HG03280 (cell line): ENCODE measurements around the gene A4GALT.
"Not testable (repeated sequence)": the region's sequence is repeated elsewhere in the genome, so short reads cannot be mapped to it uniquely, and the experiment has no call there.

Experiments
- ATAC-seq: cut with Tn5 transposase; IDR thresholded peaks from one replicate; pipeline ENCODE4 v1.9.1; 2021; ENCODE audit warnings: mild to moderate bottlenecking, moderate library complexity; ENCODE audit not compliant: unreplicated experiment

Gene A4GALT

DNA sequence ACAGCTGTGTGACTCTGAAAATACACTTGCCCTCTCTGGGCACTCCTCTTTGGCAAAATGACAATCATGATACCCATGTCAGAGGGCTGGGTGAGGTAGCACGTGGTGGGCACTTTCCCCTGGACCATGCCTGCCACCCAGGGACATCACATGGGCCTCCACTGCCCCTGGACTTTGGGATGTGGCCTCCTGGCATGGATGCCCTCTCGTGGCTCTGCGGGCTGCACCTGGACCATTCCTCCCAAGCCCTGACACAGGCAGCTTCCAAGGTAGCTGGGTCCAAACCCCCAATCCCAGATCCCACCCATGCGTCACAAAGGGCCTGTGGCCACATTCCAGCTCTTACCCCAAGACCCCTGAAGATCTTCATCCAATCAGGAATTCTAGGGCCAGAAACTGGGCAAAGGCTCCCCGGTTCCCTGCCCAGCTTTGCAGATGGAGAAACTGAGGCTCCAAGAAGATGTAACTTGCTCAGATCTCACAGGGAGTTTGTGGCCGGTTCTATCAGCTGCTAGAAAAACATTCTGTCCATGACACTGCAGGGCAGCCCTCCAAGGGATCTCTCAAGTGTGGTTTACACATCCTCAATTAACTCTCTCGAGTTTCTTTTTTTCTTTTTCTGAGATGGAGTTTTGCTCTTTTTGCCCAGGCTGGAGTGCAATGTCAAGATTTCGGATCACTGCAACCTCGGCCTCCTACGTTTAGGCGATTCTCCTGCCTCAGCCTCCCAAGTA is 36.0 kb downstream of the A4GALT start:
- ATAC-seq = no peak

DNA sequence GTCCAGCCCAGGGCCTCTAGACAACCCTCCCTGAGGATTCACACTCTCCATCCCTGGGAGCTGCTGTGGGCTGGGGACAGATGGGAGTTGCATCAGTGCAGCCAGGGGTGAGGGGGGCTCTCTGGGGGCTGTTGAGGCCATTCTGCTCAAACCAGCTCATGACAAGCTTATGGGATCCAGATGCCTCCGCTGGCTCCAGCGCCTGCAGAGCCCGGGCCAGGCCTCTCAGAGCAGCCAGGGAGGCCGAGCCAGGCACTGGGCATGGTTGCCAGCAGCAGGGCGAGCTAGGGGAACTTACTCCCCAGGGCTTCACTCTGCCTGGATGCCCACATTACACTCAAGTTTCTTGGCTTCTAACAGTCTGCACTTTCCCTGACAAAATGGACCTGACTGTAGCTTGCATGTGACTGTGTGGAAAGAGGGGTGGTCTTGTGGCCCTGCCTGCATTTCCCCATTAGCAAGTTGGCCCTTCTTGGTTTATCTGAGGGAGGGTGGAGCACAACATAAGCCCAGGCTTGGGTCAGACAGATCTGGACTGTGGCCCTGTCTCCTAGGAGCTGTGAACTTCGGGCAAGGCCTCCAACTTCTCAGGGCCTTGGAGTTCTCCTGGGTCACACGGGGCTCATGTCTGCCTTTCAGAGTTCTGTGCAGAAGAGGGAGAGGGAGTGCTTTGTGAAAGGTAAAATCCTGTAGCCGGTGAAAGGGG is 36.9 kb downstream of the A4GALT start:
- no peak for ATAC-seq

DNA sequence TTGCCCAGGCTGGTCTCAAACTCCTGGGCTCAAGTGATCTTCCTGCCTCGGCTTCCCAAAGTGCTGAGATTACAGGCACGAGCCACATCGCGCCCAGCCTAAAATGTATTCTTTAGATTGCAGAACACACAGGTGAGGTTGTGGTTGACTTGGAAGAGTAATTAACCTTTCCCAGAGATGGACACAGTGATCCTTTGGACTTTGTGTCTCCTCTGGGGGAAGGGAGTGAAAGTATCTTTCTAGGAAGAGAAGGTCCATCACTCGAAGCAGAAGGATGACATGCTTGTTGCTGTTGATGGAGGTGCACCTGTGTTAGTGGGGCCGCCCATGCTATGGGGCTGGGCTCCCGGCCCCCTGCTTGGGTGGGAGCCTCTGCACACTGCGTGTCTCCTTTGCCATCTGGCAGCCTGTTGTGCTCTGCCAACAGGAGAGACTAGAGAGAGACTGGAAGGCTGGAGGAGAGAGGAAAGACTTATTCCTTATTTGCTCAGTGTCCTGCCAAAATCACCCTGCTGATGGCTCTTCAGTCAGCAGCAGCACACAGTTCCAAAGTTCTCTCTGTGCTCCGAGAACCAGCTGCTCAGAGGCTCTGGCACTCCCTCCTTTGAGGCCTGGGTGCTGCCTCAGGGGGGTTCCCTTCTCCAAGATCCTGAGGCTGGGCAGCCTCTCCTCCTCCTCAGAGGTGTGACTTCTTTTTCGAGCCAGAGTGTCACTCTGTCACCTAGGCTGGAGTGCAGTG is 38.4 kb downstream of the A4GALT start:
- no peak for ATAC-seq

DNA sequence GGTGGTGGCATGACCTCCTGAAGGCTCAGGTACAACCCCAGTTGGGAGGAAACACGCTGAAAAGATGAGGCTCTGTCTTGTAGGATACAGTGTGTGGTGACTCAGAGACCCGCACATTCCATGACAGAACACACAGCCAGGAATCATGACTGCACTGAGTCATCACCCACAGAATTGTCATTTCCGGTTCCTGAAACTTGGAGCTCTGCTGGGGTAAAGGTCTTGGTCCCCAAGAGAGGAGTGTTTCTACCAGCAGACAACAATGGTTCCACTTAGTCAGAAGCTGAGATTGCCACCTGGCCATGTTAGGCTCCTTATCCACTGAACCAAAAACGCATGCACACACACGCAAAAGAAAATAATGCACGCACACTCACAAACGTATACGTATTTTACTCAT is 40.0 kb downstream of the A4GALT start:
- ATAC-seq = no peak

DNA sequence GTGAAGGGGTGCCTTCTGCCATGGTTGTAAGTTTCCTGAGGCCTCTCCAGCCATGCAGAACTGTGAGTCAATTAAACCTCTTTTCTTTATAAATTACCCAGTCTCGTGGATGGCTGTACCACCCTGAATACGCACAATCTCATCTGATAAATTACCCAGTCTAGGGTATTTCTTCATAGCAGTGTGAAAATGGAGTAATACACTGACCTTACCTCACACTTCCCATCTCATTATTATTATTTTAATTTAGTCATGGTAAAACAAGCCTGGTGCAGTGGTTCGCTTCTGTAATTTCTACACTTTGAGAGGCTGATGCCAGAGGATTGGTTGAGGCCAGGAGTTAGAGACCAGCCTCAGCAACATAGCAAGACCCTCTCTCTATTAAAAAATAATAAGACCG is 41.0 kb downstream of the A4GALT start:
- ATAC-seq = no peak

DNA sequence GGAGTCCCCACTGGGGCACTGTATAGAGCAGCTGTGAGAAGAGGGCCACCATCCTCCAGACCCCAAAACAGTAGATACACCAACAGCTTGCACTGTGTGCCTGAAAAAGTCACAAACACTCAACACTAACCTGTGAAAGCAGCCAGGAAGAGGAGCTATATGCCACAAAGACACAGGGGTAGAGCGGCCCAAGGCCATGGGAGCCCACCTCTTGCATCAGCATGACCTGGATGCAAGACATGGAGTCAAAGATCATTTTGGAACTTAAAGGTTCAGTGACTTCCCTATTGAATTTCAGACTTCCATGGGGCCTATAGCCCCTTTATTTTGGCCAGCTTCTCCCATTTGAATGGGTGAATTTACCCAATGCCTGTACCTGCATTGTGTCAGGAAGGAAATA is 41.8 kb downstream of the A4GALT start:
- no peak for ATAC-seq

DNA sequence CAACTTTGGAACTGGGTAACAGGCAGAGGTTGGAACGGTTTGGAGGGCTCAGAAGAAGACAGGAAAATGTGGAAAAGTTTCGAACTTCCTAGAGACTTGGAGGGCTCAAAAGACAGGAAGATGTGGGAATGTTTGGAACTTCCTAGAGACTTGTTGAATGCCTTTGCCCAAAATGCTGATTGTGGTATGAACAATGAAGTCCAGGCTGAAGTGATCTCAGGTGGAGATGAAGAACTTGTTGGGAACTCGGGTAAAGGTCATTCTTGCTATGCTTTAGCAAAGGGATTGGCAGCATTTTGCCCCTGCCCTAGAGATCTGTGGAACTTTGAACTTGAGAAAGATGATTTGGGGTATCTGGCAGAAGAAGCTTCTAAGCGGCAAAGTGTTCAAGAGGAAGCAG is 42.7 kb downstream of the A4GALT start:
- ATAC-seq = not testable (repeated sequence)

DNA sequence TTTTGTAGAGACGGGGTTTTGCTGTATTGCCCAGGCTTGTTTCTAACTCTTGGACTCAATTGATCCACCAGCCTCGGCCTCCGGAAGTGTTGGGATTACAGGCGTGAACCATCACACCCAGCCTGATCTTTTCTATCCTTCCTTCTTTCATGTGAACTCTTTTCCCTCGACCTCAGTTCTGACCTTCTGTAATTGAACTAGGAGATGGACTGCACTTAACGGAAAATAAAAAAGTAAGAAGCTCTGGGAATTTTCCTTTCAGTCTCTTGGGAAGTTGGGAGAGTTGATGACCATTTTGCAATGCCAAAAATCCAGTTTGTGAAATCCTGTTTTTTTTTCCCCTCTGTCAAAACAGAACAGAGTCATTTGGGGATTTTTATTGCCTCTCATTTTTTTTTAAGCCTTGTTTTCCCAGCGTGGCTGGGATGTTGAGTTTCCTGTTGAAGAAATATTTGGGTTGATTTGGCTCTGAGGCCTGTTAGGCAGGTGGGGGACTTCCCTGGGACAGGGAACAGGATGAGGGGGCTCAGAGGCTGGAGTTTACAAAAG is 44.5 kb downstream of the A4GALT start:
- no peak for ATAC-seq

DNA sequence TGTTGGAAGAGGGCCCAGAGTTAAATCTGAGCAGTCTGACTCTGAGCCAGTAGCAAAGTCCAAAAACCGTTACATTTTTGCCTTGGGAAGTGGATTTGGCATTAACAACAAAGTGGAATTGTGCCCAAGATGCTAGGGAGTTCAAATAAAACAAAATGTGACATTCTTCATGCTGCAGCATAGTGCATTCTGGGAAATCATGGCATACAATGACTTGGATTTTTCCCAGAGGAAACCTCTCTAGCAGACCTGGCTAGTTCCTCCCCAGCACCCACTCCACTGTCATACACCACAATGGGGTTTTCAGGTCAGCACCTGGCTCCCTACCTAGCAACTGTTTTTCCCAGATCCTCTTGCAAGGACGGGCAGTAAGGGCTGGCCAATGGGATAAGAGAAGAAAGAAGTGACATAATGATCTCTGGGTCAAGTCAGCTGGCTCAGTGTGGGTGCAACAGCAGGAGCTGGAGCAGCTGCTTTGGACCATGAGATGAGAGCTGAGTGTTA is 46.7 kb downstream of the A4GALT start:
- ATAC-seq = no peak

DNA sequence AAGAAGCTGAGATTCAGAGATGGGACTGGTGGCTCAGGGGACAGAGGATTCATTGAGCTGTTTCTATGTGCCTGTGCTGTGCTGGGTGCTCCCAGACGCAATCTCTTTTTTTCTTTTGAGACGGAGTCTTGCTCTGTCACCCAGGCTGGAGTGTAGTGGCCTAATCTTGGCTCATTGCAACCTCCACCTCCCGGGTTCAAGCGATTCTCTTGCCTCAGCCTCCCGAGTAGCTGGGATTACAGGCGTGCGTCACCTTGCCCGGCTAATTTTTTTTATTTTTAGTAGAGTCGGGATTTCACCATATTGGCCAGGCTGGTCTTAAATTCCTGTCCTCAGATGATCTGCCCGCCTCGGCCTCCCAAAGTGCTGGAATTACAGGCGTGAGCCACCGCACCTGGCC is 47.6 kb downstream of the A4GALT start:
- not testable (repeated sequence) for ATAC-seq

DNA sequence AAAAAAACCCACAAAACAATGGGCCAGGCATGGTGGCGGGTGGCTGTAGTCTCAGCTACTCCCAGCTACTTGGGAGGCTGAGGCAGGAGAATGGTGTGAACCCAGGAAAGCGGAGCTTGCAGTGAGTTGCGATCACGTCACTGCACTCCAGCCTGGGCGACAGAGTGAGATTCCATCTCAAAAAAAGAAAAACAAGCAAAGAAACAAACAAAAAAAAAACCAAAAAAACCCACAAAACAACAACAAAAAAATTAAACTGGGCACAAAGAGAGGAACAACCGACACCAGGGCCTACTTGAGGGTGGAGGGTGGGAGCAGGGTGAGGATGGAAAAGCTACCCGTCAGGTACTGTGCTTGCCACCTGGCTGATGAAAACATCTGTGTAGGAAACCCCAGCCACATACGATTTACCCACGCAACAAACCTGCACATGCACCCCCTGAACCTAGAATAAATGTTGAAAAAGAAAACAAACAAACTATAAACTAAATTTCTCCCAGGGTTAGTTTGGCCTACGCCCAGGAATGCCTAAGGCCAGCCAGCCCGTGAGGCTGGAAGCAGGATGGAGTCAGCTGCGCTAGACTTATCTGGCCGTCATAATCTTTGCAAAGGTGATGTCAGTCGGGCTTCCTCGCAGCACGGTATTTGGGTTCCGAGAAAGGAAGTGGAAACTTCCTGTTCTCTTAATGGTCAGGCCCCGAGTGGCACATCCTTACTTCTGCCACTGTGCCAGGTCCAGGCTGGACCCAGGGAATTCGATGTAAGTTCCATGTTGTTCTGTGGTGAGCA is 49.6 kb downstream of the A4GALT start:
- ATAC-seq = no peak

DNA sequence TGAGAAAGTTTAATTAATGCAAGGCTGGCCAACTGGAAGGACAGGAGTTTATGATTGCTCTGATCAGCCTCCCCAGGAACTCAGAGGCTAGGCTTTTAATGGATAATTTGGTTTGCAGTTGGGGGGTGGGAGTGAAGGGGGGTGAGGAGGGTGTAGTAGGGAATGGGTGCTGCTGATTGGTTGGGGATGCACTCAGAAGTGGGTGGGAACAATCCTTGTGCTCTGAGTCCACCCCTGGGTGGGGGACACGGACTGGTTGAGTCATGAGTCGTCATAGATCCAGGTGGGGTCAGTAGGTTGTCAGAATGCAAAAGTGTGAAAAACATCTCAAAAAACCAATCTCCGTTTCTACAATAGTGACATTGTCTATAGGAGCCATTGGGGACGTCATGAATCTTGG is 50.6 kb downstream of the A4GALT start:
- no peak for ATAC-seq

DNA sequence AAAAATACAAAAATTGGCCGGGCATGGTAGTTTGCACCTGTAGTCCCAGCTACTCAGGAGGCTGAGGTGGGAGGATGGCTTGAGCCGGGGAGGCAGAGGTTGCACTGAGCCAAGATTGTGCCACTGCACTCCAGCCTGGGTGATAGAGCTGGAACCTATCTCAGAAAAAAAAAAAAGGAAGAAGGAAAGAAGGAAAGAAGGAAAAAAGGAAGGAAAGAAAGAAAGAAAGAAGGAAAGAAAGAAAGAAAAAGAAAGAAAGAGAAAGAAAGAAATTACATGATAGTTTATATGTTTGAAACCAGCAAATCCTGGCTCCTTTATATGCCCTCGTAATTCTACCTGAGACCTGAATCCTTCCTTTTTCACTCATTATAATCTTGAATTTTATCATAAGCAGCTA is 54.3 kb downstream of the A4GALT start:
- not testable (repeated sequence) for ATAC-seq

DNA sequence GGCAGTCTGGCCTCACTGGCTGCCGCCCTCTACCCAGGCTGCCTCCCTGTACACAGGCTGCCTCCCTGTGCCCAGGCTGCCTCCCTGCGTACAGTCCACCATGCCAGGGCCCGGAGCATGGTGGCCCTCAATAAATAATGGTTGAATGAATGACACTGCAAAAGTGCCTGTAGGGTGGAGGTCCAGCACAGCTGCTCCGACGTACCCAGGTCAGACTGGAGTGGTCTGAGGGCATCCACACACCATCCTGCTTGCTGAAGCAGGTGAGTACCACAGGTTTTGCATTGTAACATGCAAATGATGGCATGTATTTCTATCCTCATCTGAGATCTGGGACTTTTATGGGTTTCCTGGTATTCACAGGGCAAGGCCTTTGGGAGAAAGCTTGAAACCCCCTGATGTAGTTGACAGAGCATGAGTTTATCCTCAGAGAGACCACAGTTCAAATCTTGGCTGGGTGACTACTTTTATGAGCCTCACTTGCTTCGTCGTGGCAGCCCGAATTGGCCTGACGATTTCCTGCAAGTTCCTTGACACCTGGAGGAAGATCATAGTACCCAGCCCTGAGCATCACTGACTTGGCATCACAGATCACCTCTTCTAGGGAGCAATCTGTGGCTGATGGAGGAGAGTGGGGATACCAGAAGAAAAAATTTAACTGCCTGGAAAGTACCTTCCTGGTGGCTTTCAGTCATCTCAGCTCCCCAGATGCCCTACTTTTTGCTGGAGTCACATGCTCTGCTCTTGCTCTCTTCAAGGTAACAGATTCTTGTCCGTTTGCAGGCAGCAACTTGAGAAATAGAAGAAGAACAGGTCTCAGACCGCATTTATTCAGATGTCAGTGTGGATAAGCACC is 55.5 kb downstream of the A4GALT start:
- ATAC-seq = peak; percentile 41

DNA sequence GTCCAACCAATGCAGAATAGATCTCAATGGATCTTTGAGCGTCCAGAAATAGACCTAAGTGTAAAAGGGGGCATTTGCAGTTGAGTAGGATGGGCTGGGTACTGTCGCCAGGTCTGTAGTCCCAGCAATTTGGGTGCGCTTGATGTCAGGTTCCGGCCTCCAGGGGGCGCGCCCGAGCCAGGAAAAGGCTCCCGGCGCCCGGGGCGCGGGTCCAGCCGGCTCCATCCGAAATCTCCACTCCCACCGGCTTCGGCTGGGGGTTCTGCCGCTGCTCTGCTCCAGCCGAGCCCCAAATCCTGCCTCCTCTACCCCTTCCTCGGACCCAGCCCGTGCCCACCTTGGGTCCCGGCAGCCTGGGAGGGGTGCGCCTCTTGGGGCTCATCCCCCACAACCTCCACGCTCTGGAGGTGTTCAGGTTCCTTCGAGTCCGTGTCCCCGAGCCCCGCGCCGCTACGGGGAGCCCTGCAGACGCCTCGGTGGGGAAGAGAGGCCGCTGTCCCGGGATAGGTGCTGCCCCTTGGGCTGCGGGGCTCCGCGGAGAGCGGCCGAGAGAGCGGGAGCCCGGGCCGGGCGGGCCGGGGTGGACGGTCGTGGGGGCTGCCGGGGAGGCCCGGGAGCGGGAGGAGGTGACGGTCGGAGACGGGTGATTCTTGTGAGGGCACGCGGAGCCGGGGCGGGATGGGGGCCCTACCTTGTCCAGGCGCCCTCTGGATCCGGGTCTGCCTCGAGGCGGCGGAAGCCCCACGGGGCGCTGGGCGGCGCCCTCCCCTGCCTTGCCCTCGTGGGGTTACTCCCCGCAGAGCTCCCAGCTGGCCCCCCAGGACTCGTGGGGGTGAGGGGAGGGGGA is 58.5 kb downstream of the A4GALT start:
- peak; percentile 58 for ATAC-seq

DNA sequence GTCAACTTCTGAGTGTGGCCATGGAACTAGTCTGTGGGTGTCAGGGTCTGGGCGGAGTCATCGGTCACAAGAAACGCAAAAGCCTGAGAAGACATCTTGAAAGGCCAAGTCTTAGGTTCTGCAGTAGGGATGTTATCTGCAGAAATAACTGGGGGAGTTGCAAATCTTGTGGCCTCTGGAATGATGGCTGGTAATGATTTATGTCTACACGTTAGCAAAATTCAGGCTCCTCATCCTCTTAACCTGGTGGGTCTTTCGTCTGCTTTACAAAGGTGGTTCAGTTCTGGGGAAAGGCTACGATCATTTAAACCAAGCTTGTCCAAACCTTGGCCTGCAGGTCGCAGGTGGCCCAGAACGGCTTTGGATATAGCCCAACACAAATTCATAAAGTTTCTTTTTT is 64.1 kb downstream of the A4GALT start:
- ATAC-seq = no peak

DNA sequence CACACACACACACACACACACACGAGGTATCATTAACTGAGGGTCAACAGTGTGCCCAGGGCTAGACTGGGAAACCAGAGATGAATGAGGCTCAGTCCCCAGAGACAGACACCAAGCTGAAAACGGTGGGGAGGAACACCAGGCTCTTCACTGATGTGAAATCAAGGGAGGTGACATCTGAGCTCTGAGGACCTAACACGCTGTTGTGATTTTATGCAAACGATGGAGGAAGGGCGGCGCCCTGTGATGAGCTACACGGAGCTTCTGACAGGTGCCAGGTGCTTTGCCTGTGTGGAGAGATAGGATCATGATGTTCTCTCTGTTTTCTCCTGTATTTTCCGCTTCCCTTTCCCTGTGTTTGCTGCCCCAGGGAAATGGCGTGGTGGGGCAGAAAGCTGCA is 65.0 kb downstream of the A4GALT start:
- ATAC-seq = no peak

DNA sequence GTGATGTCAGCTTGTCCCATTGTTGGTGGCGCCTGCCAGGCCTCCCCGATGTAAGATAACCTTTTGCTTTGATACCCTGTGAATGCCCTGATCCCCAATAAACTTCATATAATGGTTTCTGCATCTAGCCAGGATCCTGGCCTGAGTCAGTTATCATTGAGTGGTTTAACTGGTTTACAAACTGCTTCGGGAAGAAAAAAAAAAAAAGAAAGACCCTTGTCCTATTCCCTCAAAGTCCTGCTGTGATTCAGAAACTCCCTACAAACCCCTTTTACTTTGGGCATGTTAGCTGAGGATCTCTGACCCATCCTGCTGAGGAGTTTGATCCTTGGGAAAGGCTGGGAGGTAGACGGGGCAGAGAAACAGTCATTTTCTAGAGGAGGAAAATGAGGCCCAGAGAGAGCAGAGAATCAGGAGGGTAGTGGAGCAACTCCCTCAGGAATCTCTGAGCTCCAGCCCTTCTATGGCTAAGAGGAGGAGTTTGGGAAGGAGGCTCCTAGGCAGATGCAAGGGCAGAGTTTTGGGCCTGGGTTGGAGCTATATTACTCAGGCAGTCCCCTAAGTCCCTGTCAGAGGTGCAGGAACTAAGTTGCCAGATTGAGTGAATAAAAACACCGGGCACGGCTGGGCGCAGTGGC is 66.1 kb downstream of the A4GALT start:
- no peak for ATAC-seq
